WTC11 (cell line): ENCODE measurements around the gene MT1B. TPM values are rescaled to one million over a fixed set of nuclear protein-coding genes. Genes with fewer than 3 reads are reported as not detected.

Experiments
- ATAC-seq: fragments of 200-7000 bp; cut with Tn5 transposase; 2 replicates; pipeline ENCODE4 v1.10.0; 2021; ENCODE audit warnings: mild to moderate bottlenecking, moderate library complexity
- CTCF ChIA-PET: fragments of 300-600 bp; sonication (Branson Sonifier 250); formaldehyde crosslinking; loops from one replicate; lab custom pipeline; 2021; ENCODE audit warnings: antibody characterized with exemption; lab: Charles Lee
- POLR2A ChIA-PET: fragments of 350-600 bp; sonication (Branson Sonifier 250); formaldehyde crosslinking; loops from one replicate; lab custom pipeline; 2021; ENCODE audit warnings: antibody characterized with exemption; lab: Charles Lee
- DNase-seq: peaks from one replicate; pipeline ENCODE4 v3.0.0; 2021; ENCODE audit warnings: low spot score
- H3K27ac Mint-ChIP-seq: 2 replicates; pipeline ENCODE4 v1.8.0; 2021; ENCODE audit warnings: mixed read lengths
- H3K27me3 Mint-ChIP-seq: 2 replicates; pipeline ENCODE4 v1.8.0; 2021; ENCODE audit warnings: low read depth, mild to moderate bottlenecking, moderate library complexity, mixed read lengths
- H3K36me3 Mint-ChIP-seq: 2 replicates; pipeline ENCODE4 v1.8.0; 2021; ENCODE audit warnings: mixed read lengths
- H3K4me1 Mint-ChIP-seq: 2 replicates; pipeline ENCODE4 v1.8.0; 2022; ENCODE audit warnings: mixed read lengths
- H3K4me3 Mint-ChIP-seq: 2 replicates; pipeline ENCODE4 v1.8.0; 2021; ENCODE audit warnings: mild to moderate bottlenecking, moderate library complexity, mixed read lengths
- H3K9me3 Mint-ChIP-seq: 2 replicates; pipeline ENCODE4 v1.8.0; 2021; ENCODE audit warnings: mixed read lengths
- ARID4B ChIP-seq: sonication (generic); formaldehyde crosslinking; IDR thresholded peaks from 2 replicates; pipeline ENCODE4 v1.8.0; 2023; ENCODE audit warnings: missing genetic modification reagents, mild to moderate bottlenecking, borderline replicate concordance
- CBFB ChIP-seq: sonication (generic); formaldehyde crosslinking; IDR thresholded peaks from 2 replicates; pipeline ENCODE4 v1.8.1; 2022; ENCODE audit warnings: mild to moderate bottlenecking, low read depth, missing genetic modification reagents
- CREB1 ChIP-seq: sonication (generic); formaldehyde crosslinking; IDR thresholded peaks from 2 replicates; pipeline ENCODE4 v1.8.0; 2023; ENCODE audit warnings: mild to moderate bottlenecking, missing genetic modification reagents
- E2F1 ChIP-seq: sonication (generic); formaldehyde crosslinking; IDR thresholded peaks from 2 replicates; pipeline ENCODE4 v1.8.0; 2022; ENCODE audit warnings: mild to moderate bottlenecking, missing genetic modification reagents
- E2F5 ChIP-seq: sonication (generic); formaldehyde crosslinking; IDR thresholded peaks from 2 replicates; pipeline ENCODE4 v1.8.1; 2022; ENCODE audit warnings: mild to moderate bottlenecking, moderate library complexity, missing genetic modification reagents
- KAT7 ChIP-seq: sonication (generic); formaldehyde crosslinking; IDR thresholded peaks from 2 replicates; pipeline ENCODE4 v1.8.1; 2023; ENCODE audit warnings: missing genetic modification reagents, mild to moderate bottlenecking, borderline replicate concordance
- MXD4 ChIP-seq: fragments of 250-450 bp; sonication (Bioruptor Pico); IDR thresholded peaks from 2 replicates; pipeline ENCODE4 v1.8.0; 2021; ENCODE audit warnings: mild to moderate bottlenecking, moderate library complexity, borderline replicate concordance
- NR2C2 ChIP-seq: sonication (generic); formaldehyde crosslinking; IDR thresholded peaks from 2 replicates; pipeline ENCODE4 v1.8.0; 2022; ENCODE audit warnings: mild to moderate bottlenecking, missing genetic modification reagents
- PRRX2 ChIP-seq: fragments of 250-450 bp; sonication (Bioruptor Pico); IDR thresholded peaks from 2 replicates; pipeline ENCODE4 v1.8.0; 2021; ENCODE audit warnings: mild to moderate bottlenecking
- RELA ChIP-seq: sonication (generic); formaldehyde crosslinking; IDR thresholded peaks from 2 replicates; pipeline ENCODE4 v1.8.1; 2022; ENCODE audit warnings: missing genetic modification reagents, mild to moderate bottlenecking, borderline replicate concordance
- ZBTB43 ChIP-seq: sonication (generic); formaldehyde crosslinking; IDR thresholded peaks from 2 replicates; pipeline ENCODE4 v1.8.1; 2023; ENCODE audit warnings: mild to moderate bottlenecking, missing genetic modification reagents
- ZNF121 ChIP-seq: sonication (generic); formaldehyde crosslinking; IDR thresholded peaks from 2 replicates; pipeline ENCODE4 v1.8.0; 2023; ENCODE audit warnings: missing genetic modification reagents
- ZNF423 ChIP-seq: fragments of 250-450 bp; sonication (Bioruptor Pico); IDR thresholded peaks from 2 replicates; pipeline ENCODE4 v2.1.2; 2022; ENCODE audit warnings: mild to moderate bottlenecking, moderate library complexity
- total RNA-seq: library from RNA; stranded (reverse); gene quantifications from 3 replicates; pipeline ENCODE4 v1.2.3, GENCODE V29; 2021
- TF ChIP-seq, protein P1 (sequence below): sonication (generic); formaldehyde crosslinking; conservative IDR thresholded peaks from 2 replicates; pipeline ENCODE4 v1.8.1; 2022; ENCODE audit warnings: mild to moderate bottlenecking, missing genetic modification reagents
- TF ChIP-seq, protein P2 (sequence below): sonication (generic); formaldehyde crosslinking; conservative IDR thresholded peaks from 2 replicates; pipeline ENCODE4 v1.8.1; 2023; ENCODE audit warnings: mild to moderate bottlenecking, low read depth, missing genetic modification reagents, moderate library complexity
- TF ChIP-seq, protein P3 (sequence below): sonication (generic); formaldehyde crosslinking; IDR thresholded peaks from 2 replicates; pipeline ENCODE4 v1.8.0; 2022; ENCODE audit warnings: mild to moderate bottlenecking, missing genetic modification reagents

Gene MT1B
- total RNA-seq, 1 experiment from 2014 or later = not detected

DNA sequence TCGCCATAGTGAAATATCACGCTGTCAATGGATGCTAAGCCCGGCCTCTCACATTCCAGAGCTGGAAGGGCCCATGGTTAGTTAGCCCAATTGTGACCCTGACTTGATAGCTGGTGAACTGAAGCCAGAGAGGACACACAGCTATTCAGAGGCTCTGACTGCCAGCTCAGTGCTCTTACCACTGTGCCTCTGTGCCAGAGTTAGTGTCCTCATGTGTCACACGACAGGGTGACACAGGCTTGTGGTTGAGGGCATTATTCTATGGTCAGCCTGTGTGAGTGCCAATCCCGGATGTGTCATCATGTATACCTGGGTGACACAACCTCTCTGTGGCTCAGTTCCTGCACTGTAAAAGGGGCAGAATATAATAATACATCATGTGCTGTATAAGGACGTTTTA lies 28.1 kb downstream of the MT1B start:
- DNase-seq (no peak), ATAC-seq (no peak)
- POLR2A ChIA-PET = interaction anchor here (1.0 kb wide), 1 partner anchor 55 kb away, joined by 3 read pairs; no protein-coding TSS in a partner anchor
- Mint-ChIP-seq H3K27me3 (peaks cover 25% of the 10 kb centered on the region), H3K9me3 (no peaks in the 10 kb centered on the region), H3K36me3 (peaks cover 15% of the 10 kb centered on the region; the same call in 1 of the 2 replicates), H3K4me3 (no peak overlapping the region), H3K4me1 (peaks cover 61% of the 10 kb centered on the region), H3K27ac (no peak overlapping the region)
- TF ChIP-seq PRRX2 (no peak), ZNF423 (CRISPR knock-in tag) (no peak), MXD4 (CRISPR knock-in tag) (no peak), KAT7 (CRISPR knock-in tag) (no peak), ARID4B (CRISPR knock-in tag) (no peak), ZNF121 (CRISPR knock-in tag) (no peak), E2F5 (CRISPR knock-in tag) (no peak), ZBTB43 (CRISPR knock-in tag) (no peak), CREB1 (CRISPR knock-in tag) (no peak), NR2C2 (CRISPR knock-in tag) (no peak), RELA (CRISPR knock-in tag) (no peak), CBFB (CRISPR knock-in tag) (no peak), E2F1 (CRISPR knock-in tag) (no peak)
- TF ChIP-seq, protein P1, sequence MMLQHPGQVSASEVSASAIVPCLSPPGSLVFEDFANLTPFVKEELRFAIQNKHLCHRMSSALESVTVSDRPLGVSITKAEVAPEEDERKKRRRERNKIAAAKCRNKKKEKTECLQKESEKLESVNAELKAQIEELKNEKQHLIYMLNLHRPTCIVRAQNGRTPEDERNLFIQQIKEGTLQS = no peak
- TF ChIP-seq, protein P2, sequence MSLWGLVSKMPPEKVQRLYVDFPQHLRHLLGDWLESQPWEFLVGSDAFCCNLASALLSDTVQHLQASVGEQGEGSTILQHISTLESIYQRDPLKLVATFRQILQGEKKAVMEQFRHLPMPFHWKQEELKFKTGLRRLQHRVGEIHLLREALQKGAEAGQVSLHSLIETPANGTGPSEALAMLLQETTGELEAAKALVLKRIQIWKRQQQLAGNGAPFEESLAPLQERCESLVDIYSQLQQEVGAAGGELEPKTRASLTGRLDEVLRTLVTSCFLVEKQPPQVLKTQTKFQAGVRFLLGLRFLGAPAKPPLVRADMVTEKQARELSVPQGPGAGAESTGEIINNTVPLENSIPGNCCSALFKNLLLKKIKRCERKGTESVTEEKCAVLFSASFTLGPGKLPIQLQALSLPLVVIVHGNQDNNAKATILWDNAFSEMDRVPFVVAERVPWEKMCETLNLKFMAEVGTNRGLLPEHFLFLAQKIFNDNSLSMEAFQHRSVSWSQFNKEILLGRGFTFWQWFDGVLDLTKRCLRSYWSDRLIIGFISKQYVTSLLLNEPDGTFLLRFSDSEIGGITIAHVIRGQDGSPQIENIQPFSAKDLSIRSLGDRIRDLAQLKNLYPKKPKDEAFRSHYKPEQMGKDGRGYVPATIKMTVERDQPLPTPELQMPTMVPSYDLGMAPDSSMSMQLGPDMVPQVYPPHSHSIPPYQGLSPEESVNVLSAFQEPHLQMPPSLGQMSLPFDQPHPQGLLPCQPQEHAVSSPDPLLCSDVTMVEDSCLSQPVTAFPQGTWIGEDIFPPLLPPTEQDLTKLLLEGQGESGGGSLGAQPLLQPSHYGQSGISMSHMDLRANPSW = no peak
- TF ChIP-seq, protein P3, sequence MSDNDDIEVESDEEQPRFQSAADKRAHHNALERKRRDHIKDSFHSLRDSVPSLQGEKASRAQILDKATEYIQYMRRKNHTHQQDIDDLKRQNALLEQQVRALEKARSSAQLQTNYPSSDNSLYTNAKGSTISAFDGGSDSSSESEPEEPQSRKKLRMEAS (CRISPR knock-in tag) = no peak
- CTCF ChIA-PET = interaction anchor here (3.5 kb wide), 1 partner anchor 22 kb away, joined by 14 read pairs; no protein-coding TSS in a partner anchor
